H1 (cell line): Measurements from ENCODE around the gene CHST11. TPM values are rescaled to one million over a fixed set of nuclear protein-coding genes. Genes with fewer than 3 reads are reported as not detected.

Source experiments
- CTCF ChIA-PET: fragments of 300-600 bp; sonication (Branson Sonifier 250); formaldehyde crosslinking; loops from one replicate; lab custom pipeline; 2021; ENCODE audit not compliant: partially characterized antibody; lab: Charles Lee
- POLR2A ChIA-PET: fragments of 300-600 bp; sonication (Branson Sonifier 250); formaldehyde crosslinking; loops from one replicate; lab custom pipeline; 2021; ENCODE audit warnings: inconsistent platforms; ENCODE audit not compliant: partially characterized antibody; lab: Charles Lee
- DNase-seq, 2 experiments: peaks; one replicate each; pipeline versions ENCODE4 v3.0.0 to v3.0.0-alpha.2; 2010 to 2022; ENCODE audit warnings: low spot score in 2 of 2, low read depth in 1 of 2, mixed read lengths in 1 of 2
- FAIRE-seq: peaks from 2 replicates; lab custom pipeline; 2011; peaks lifted over from hg19 to GRCh38; lab: Jason Lieb, UNC
- H2AFZ ChIP-seq: 2 replicates; pipeline ENCODE4 v1.8.1; 2012; ENCODE audit warnings: low read length, inconsistent platforms
- H2AK5ac ChIP-seq: 2 replicates; pipeline ENCODE4 v1.6.1; 2013; ENCODE audit warnings: low read depth, low read length
- H2BK120ac ChIP-seq: replicated peaks from 2 replicates; pipeline ENCODE3; 2013; ENCODE audit warnings: low read depth, low read length, inconsistent platforms
- H2BK12ac ChIP-seq: 2 replicates; pipeline ENCODE4 v1.6.1; 2013; ENCODE audit warnings: low read depth, low read length
- H2BK15ac ChIP-seq: 2 replicates; pipeline ENCODE4 v1.6.1; 2013; ENCODE audit warnings: low read length
- H2BK20ac ChIP-seq: 2 replicates; pipeline ENCODE4 v1.6.1; 2013; ENCODE audit warnings: low read length
- H2BK5ac ChIP-seq: 2 replicates; pipeline ENCODE4 v1.6.1; 2013; ENCODE audit warnings: low read depth, low read length
- H3K14ac ChIP-seq: 2 replicates; pipeline ENCODE4 v1.6.1; 2013; ENCODE audit warnings: inconsistent platforms; ENCODE audit not compliant: insufficient read length
- H3K18ac ChIP-seq: 2 replicates; pipeline ENCODE4 v1.6.1; 2013; ENCODE audit warnings: low read length; ENCODE audit errors: extremely low read depth
- H3K23ac ChIP-seq: 2 replicates; pipeline ENCODE4 v1.6.1; 2013; ENCODE audit warnings: inconsistent platforms; ENCODE audit not compliant: insufficient read length
- H3K23me2 ChIP-seq: 2 replicates; pipeline ENCODE4 v1.6.1; 2013; ENCODE audit warnings: low read depth, low read length
- H3K27ac ChIP-seq: 2 replicates; pipeline ENCODE4 v1.6.1; 2011; ENCODE audit warnings: low read depth, low read length, inconsistent platforms
- H3K27me3 ChIP-seq, 4 experiments: replicated peaks in 1 of 4; 1 replicate in 1 of 4; 2 replicates in 3 of 4; pipeline versions ENCODE4 v1.6.1 to v1.8.1; 2011 to 2013; ENCODE audit warnings: low read length in 3 of 4, mild to moderate bottlenecking in 3 of 4, inconsistent platforms in 2 of 4, mixed read lengths in 2 of 4, moderate library complexity in 1 of 4; ENCODE audit not compliant: control insufficient read depth in 3 of 4, insufficient read depth in 3 of 4; ENCODE audit errors: extremely low read depth in 1 of 4
- H3K36me3 ChIP-seq, 4 experiments: 2 replicates each; pipeline versions ENCODE4 v1.6.1 to v1.8.1; 2011 to 2013; ENCODE audit warnings: mild to moderate bottlenecking in 4 of 4, low read length in 3 of 4, moderate library complexity in 2 of 4, control low read depth in 1 of 4, inconsistent platforms in 1 of 4; ENCODE audit not compliant: insufficient read depth in 4 of 4, control insufficient read depth in 2 of 4
- H3K4ac ChIP-seq: replicated peaks from 2 replicates; pipeline ENCODE3; 2013; ENCODE audit warnings: low read length, low read depth, mixed read lengths, inconsistent platforms; ENCODE audit not compliant: insufficient read length
- H3K4me1 ChIP-seq, 4 experiments: replicated peaks in 1 of 4; 1 replicate in 1 of 4; 2 replicates in 3 of 4; pipeline versions ENCODE4 v1.6.1 to v1.8.1; 2011 to 2013; ENCODE audit warnings: low read length in 3 of 4, inconsistent platforms in 2 of 4, mixed read lengths in 1 of 4; ENCODE audit not compliant: insufficient read depth in 4 of 4, control insufficient read depth in 3 of 4
- H3K4me2 ChIP-seq, 2 experiments: 2 replicates each; pipeline versions ENCODE4 v1.6.1 to v1.8.1; 2011 to 2013; ENCODE audit warnings: low read depth in 2 of 2, low read length in 2 of 2, control low read depth in 1 of 2, inconsistent platforms in 1 of 2, mild to moderate bottlenecking in 1 of 2; ENCODE audit not compliant: insufficient read depth in 1 of 2
- H3K4me3 ChIP-seq, 4 experiments: fragments of 200-600, 300-600 bp in 1 of 4; sonication (generic), shearing (Covaris generic), sonication (Bioruptor Twin) in 1 of 4; 2 replicates each; pipeline versions ENCODE4 v1.5.1 to v1.8.1; 2011 to 2016; ENCODE audit warnings: low read length in 4 of 4, low read depth in 3 of 4, control low read depth in 2 of 4, inconsistent platforms in 2 of 4, mild to moderate bottlenecking in 2 of 4, mixed read lengths in 1 of 4, moderate library complexity in 1 of 4; ENCODE audit not compliant: insufficient read depth in 2 of 4; ENCODE audit errors: extremely low read depth in 1 of 4
- H3K56ac ChIP-seq: replicated peaks from 2 replicates; pipeline ENCODE3; 2013; ENCODE audit warnings: low read depth, mild to moderate bottlenecking, mixed read lengths, low read length, inconsistent platforms; ENCODE audit not compliant: insufficient read length
- H3K79me1 ChIP-seq: 2 replicates; pipeline ENCODE4 v1.6.1; 2013; ENCODE audit warnings: low read depth, low read length, control low read depth
- H3K79me2 ChIP-seq, 2 experiments: 2 replicates each; pipeline versions ENCODE4 v1.6.1 to v1.8.1; 2012 to 2013; ENCODE audit warnings: low read length in 2 of 2, mild to moderate bottlenecking in 2 of 2, inconsistent platforms in 1 of 2; ENCODE audit not compliant: insufficient read depth in 2 of 2, control insufficient read depth in 1 of 2
- H3K9ac ChIP-seq, 4 experiments: replicated peaks in 1 of 4; 1 replicate in 1 of 4; 2 replicates in 3 of 4; pipeline versions ENCODE4 v1.6.1 to v1.8.1; 2011 to 2013; ENCODE audit warnings: low read depth in 3 of 4, low read length in 3 of 4, control low read depth in 2 of 4, mild to moderate bottlenecking in 2 of 4, moderate library complexity in 2 of 4, inconsistent platforms in 1 of 4; ENCODE audit errors: extremely low read depth in 1 of 4
- H3K9me3 ChIP-seq, 2 experiments: 2 replicates each; pipeline versions ENCODE4 v1.6.1 to v1.8.1; 2012 to 2013; ENCODE audit warnings: mild to moderate bottlenecking in 2 of 2, moderate library complexity in 2 of 2, control low read depth in 1 of 2, inconsistent platforms in 1 of 2, low read depth in 1 of 2, low read length in 1 of 2, mixed read lengths in 1 of 2; ENCODE audit not compliant: insufficient read depth in 2 of 2
- H4K20me1 ChIP-seq, 2 experiments: replicated peaks in 1 of 2; 2 replicates each; pipeline versions ENCODE3 to v1.8.1; 2011 to 2013; ENCODE audit warnings: inconsistent platforms in 2 of 2, low read length in 2 of 2, mild to moderate bottlenecking in 1 of 2; ENCODE audit not compliant: insufficient read depth in 2 of 2, control insufficient read depth in 1 of 2
- H4K5ac ChIP-seq: 2 replicates; pipeline ENCODE4 v1.6.1; 2013; ENCODE audit warnings: low read length, low read depth, mixed read lengths, inconsistent platforms; ENCODE audit not compliant: insufficient read length
- H4K8ac ChIP-seq: 2 replicates; pipeline ENCODE4 v1.8.0; 2013; ENCODE audit warnings: mild to moderate bottlenecking, moderate library complexity, low read length, inconsistent platforms; ENCODE audit not compliant: insufficient read depth; ENCODE audit errors: extremely low read depth
- H4K91ac ChIP-seq: replicated peaks from 2 replicates; pipeline ENCODE3; 2013; ENCODE audit warnings: low read length, mixed read lengths, inconsistent platforms; ENCODE audit not compliant: insufficient read length
- BACH1 ChIP-seq: IDR thresholded peaks from 2 replicates; pipeline ENCODE4 v1.6.1; 2012; ENCODE audit warnings: low read length, improper control_type of control experiment
- CBX8 ChIP-seq: fragments of 300-800, 300-1000 bp; sonication (generic); IDR thresholded peaks from 2 replicates; pipeline ENCODE4 v1.7.1; 2016; ENCODE audit warnings: low read depth, low read length, borderline replicate concordance
- EP300 ChIP-seq, 2 experiments: IDR thresholded peaks; 1 replicate in 1 of 2; 2 replicates in 1 of 2; pipeline ENCODE4 v1.6.1; 2011 to 2012; ENCODE audit warnings: low read depth in 2 of 2, low read length in 2 of 2, mild to moderate bottlenecking in 2 of 2, borderline replicate concordance in 1 of 2, inconsistent platforms in 1 of 2, moderate library complexity in 1 of 2
- EZH2 ChIP-seq: fragments of 200-600 bp; sonication (generic); IDR thresholded peaks from 2 replicates; pipeline ENCODE4 v1.7.1; 2012; ENCODE audit warnings: low read depth, mild to moderate bottlenecking, moderate library complexity, low read length, inconsistent platforms; ENCODE audit not compliant: severe bottlenecking
- GTF2F1 ChIP-seq: IDR thresholded peaks from 2 replicates; pipeline ENCODE4 v1.6.1; 2012; ENCODE audit warnings: low read depth, low read length, improper control_type of control experiment, borderline replicate concordance
- POU5F1 ChIP-seq: IDR thresholded peaks from 2 replicates; pipeline ENCODE4 v1.6.1; 2011; ENCODE audit warnings: low read depth, mild to moderate bottlenecking, low read length, moderate library complexity
- TAF1 ChIP-seq: IDR thresholded peaks from 2 replicates; pipeline ENCODE4 v1.6.1; 2011; ENCODE audit warnings: mild to moderate bottlenecking, low read depth, low read length
- TAF7 ChIP-seq: optimal IDR thresholded peaks from 2 replicates; pipeline ENCODE3; 2011; ENCODE audit warnings: low read depth, mild to moderate bottlenecking, inconsistent platforms, low read length, moderate library complexity, borderline replicate concordance
- ZNF274 ChIP-seq: IDR thresholded peaks from 2 replicates; pipeline ENCODE4 v1.7.0; 2012; ENCODE audit warnings: low read length, borderline replicate concordance; ENCODE audit errors: extremely low read depth
- WGBS, 2 experiments: shearing (Covaris generic) in 1 of 2; methylation state at CpG; one replicate each; pipeline versions ENCODE4 v1.1.6 to v1.1.7; 2013 to 2015; ENCODE audit warnings: low lambda C conversion rate in 2 of 2, mixed read lengths in 2 of 2, inconsistent platforms in 1 of 2, low coverage in 1 of 2, missing lambda C conversion rate in 1 of 2; ENCODE audit not compliant: insufficient replicate concordance in 2 of 2, insufficient coverage in 1 of 2, insufficient read length in 1 of 2; ENCODE audit errors: extremely low coverage in 1 of 2, missing lambda C conversion rate in 1 of 2; 5-methylcytosine and 5-hydroxymethylcytosine counted together
- polyA plus RNA-seq, 7 experiments: library from polyadenylated mRNA; depleted of rRNA in 3 of 7; stranded (reverse) in 5 of 7; unstranded in 2 of 7; fragments of >200 nt in 5 of 7; fragments of 200-250 nt in 2 of 7; gene quantifications; 1 replicate in 5 of 7; 2 replicates in 1 of 7; 4 replicates in 1 of 7; pipeline versions ENCODE4 v1.2.1 to v1.2.3, GENCODE V29; 2011 to 2013; ENCODE audit warnings: missing spikeins in 2 of 7, mixed read lengths in 2 of 7
- total RNA-seq: library from RNA; stranded (reverse); fragmentation: NEBNext Ultra II Directional; extraction: Animal tissue kit (Norgen Biotek cat#: 25700); gene quantifications from 2 replicates; pipeline ENCODE4 v1.2.1, GENCODE V29; 2021
- TF ChIP-seq, protein P1 (sequence below), 3 experiments: IDR thresholded peaks; 1 replicate in 2 of 3; 2 replicates in 1 of 3; pipeline versions ENCODE4 v1.5.1 to v1.6.1; 2011; ENCODE audit warnings: low read length in 3 of 3, mild to moderate bottlenecking in 3 of 3, inconsistent platforms in 2 of 3, low read depth in 1 of 3, moderate library complexity in 1 of 3; ENCODE audit not compliant: insufficient read depth in 1 of 3; ENCODE audit errors: control extremely low read depth in 1 of 3

Gene CHST11
- total and polyA plus RNA-seq, 2 of the 8 experiments (the other 6 are each of a cell fraction or from before 2014, with no cell fraction given), result 14.4 to 20.8 TPM

DNA sequence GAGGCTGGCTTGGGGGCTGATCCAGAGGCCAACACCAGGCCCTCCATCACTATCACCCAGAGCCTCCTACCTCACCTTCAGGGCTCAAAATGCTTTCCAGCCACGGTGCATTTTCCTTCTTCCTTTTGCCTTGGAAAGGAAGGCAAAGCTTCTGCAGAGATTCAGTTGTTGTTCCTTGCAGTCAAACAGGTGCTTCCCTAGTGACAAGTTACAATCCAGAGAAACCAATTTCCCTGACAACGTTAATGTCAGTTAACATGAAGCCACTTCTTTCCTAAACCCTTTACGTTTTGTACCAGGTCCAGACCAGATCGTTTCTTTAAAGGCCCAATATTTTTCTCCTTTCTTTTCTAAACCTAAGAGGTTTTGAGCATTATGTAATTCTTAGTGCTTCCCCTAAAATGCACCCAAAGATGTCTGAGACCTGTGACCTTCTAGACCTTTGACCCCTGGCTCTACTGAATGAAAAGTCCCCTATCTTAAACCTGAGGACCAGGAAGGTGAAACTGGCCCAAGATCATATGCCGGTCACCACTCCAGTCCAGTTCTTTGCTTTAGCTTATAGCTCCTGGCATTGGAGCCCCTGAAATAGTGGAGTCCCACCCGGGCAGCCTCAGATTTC lies 289.8 kb downstream of the CHST11 start:
- Histone ChIP-seq H3K4me2 (no peak overlapping the region), H2AFZ (no peak overlapping the region), H3K4me3 (no peak overlapping the region), H2BK15ac (no peak overlapping the region), H3K79me1 (no peaks in the 10 kb centered on the region), H3K23ac (no peak overlapping the region), H2BK12ac (no peak overlapping the region), H2BK5ac (no peak overlapping the region), H3K18ac (no peak overlapping the region), H2AK5ac (no peak overlapping the region), H3K36me3 (no peaks in the 10 kb centered on the region), H3K23me2 (no peaks in the 10 kb centered on the region), H4K20me1 (no peaks in the 10 kb centered on the region), H3K9ac (no peak overlapping the region), H2BK120ac (no peak overlapping the region), H3K79me2 (no peaks in the 10 kb centered on the region), H3K4me1 (peaks cover 3 to 11% (median 7%) of the 10 kb centered on the region in 4 experiments; a peak in 4 of 7 replicates), H3K14ac (no peak overlapping the region), H3K9me3 (no peaks in the 10 kb centered on the region), H3K27me3 (no peaks in the 10 kb centered on the region), H4K8ac (no peak overlapping the region), H3K56ac (no peak overlapping the region), H2BK20ac (no peak overlapping the region), H3K4ac (no peak overlapping the region), H4K91ac (no peak overlapping the region), H3K27ac (no peak overlapping the region), H4K5ac (no peak overlapping the region)
- WGBS, 2 experiments, result 87% methylated on average over 6 of the region's 6 CpGs; no CpG with 5 or more reads in 1 of the 2 experiments
- no peak for DNase-seq
- ChIA-PET CTCF (interaction anchor here (1.1 to 4.3 kb wide), 5 partner anchors 14 to 365 kb away, joined by 3 to 17 read pairs (median 5); no protein-coding TSS in a partner anchor), POLR2A (interaction anchor here (0.9 to 1.1 kb wide), 2 partner anchors 11 to 270 kb away, joined by 3 read pairs; no protein-coding TSS in a partner anchor)
- no peak for FAIRE-seq
- TF ChIP-seq EZH2 (no peak), ZNF274 (no peak), TAF1 (no peak), TAF7 (no peak), GTF2F1 (no peak), BACH1 (no peak), POU5F1 (no peak), CBX8 (no peak), EP300 (IDR thresholded peaks at IDR 0.05; ENCODE audit: borderline replicate concordance in 1 of 2, low read depth in 2 of 2, low read length in 2 of 2) (no peak)
- TF ChIP-seq, protein P1, sequence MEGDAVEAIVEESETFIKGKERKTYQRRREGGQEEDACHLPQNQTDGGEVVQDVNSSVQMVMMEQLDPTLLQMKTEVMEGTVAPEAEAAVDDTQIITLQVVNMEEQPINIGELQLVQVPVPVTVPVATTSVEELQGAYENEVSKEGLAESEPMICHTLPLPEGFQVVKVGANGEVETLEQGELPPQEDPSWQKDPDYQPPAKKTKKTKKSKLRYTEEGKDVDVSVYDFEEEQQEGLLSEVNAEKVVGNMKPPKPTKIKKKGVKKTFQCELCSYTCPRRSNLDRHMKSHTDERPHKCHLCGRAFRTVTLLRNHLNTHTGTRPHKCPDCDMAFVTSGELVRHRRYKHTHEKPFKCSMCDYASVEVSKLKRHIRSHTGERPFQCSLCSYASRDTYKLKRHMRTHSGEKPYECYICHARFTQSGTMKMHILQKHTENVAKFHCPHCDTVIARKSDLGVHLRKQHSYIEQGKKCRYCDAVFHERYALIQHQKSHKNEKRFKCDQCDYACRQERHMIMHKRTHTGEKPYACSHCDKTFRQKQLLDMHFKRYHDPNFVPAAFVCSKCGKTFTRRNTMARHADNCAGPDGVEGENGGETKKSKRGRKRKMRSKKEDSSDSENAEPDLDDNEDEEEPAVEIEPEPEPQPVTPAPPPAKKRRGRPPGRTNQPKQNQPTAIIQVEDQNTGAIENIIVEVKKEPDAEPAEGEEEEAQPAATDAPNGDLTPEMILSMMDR (IDR thresholded peaks at IDR 0.05; ENCODE audit: control extremely low read depth in 1 of 3, insufficient read depth in 1 of 3, low read depth in 1 of 3, low read length in 3 of 3), result no peak
